ENCODE data around the gene SBNO2.

SBNO2 gene

DNA sequence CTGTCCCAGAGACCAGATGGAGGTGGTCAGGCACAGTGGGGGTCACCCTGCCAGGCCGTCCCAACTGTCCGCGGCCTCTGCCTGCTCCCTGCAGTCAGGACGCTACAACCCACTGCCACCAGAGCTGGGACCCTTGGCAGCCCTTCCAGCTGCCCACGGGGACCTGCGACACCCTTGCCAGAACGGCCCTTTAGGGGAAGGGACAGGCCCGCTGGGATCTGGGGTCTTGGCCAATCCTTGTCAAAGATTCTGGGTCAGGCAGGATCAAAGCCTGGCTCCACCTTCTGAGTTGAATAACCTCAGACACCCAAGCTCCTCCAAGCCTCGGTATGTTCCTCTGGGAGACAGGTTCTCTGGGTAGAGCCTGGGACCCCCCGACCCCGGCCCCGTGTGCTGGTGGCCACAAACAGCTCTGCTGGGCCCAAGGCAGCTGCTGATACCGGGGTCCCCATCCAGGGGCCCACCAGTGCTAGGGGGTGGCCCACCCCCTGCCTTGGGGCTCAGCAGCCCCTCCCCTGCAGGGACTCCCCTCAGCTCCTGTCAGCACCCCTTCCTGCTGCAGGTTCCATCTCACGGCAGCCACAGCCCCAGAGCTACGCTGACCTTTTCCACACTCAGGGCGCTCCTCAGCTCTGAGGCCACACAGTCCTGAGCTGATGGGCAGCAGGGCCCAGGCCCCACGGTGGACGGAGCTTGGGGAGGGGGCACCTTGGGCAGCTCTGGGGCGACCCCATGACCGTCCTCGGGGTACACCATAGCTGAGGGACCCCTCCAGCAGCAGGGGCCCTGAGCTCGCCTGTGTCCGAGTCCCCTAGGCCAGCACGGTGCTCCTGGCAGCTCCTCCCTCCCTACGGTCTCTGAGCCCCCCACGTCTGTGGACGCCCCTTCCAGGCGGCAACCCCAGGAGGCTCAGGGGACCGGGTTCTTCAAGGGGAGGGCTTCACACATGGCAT is 18.4 kb downstream of the SBNO2 start:
- Histone ChIP-seq H3K4me2 (ENCODE audit: low read length) (no peak overlapping the region), H3K27me3 (ENCODE audit: insufficient read depth, low read length) (no peaks in the 10 kb centered on the region), H4K20me1 (ENCODE audit: insufficient read depth, low read length) (no peaks in the 10 kb centered on the region), H3K36me3 (ENCODE audit: insufficient read depth, low read length) (peaks cover 11% of the 10 kb centered on the region), H3K9me2 (ENCODE audit: low read depth, low read length) (no peaks in the 10 kb centered on the region), H3K4me3 (ENCODE audit: low read depth, low read length, poor library complexity, severe bottlenecking) (no peak overlapping the region), H3F3A (ENCODE audit: insufficient read depth, low read length) (no peaks in the 10 kb centered on the region), H3K4me1 (ENCODE audit: insufficient read depth, low read length, severe bottlenecking) (no peaks in the 10 kb centered on the region), H2AFZ (ENCODE audit: low read length) (no peak overlapping the region), H3K9ac (ENCODE audit: low read length) (no peak overlapping the region), H3K27ac (ENCODE audit: low read depth, low read length, poor library complexity, severe bottlenecking) (no peak overlapping the region), H3K79me2 (ENCODE audit: insufficient read depth, low read length) (no peaks in the 10 kb centered on the region), H3K9me3 (ENCODE audit: low read length) (no peaks in the 10 kb centered on the region)
- no peak for TF ChIP-seq EZH2 (IDR thresholded peaks at IDR 0.05; ENCODE audit: borderline replicate concordance, low read length)
- TF ChIP-seq, protein P1, sequence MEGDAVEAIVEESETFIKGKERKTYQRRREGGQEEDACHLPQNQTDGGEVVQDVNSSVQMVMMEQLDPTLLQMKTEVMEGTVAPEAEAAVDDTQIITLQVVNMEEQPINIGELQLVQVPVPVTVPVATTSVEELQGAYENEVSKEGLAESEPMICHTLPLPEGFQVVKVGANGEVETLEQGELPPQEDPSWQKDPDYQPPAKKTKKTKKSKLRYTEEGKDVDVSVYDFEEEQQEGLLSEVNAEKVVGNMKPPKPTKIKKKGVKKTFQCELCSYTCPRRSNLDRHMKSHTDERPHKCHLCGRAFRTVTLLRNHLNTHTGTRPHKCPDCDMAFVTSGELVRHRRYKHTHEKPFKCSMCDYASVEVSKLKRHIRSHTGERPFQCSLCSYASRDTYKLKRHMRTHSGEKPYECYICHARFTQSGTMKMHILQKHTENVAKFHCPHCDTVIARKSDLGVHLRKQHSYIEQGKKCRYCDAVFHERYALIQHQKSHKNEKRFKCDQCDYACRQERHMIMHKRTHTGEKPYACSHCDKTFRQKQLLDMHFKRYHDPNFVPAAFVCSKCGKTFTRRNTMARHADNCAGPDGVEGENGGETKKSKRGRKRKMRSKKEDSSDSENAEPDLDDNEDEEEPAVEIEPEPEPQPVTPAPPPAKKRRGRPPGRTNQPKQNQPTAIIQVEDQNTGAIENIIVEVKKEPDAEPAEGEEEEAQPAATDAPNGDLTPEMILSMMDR (IDR thresholded peaks at IDR 0.05; ENCODE audit: low read length): no peak

DNA sequence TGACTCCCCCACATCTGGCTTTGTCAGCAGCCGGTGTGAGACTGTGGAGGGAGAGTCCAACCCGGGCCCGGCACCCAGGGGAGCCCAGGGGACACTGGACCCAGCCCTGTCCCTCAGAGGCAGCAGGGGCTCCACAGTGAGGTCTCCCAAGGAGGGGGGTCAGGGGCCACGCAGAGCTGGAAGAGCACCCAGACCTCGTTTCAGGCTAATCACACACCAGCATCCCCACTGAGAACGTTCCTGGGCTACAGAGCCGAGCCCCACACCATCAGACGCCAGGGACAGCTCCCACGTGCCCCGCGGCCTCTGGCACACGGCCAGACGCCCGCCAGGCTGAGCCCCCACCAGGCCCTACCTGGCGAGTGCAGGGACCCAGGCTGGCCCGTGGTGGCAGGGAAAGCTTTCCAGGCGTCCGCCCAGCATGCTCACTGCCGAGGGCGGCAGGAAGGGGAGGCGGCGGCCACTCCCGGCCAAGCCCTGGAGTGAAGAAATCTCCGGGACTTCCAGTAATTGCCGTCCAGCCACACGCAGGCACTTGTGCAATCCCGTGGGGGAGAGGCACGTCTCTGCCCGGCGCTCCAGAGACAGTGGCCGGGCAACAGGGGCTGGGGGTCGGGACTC is 19.2 kb downstream of the SBNO2 start:
- no peaks in the 10 kb centered on the region for H4K20me1 ChIP-seq (ENCODE audit: insufficient read depth, low read length)
- no peaks in the 10 kb centered on the region for H3K27me3 ChIP-seq (ENCODE audit: insufficient read depth, low read length)
- no peaks in the 10 kb centered on the region for H3K9me3 ChIP-seq (ENCODE audit: low read length)
- H3K4me1 ChIP-seq (ENCODE audit: insufficient read depth, low read length, severe bottlenecking): no peaks in the 10 kb centered on the region
- H3K9me2 ChIP-seq (ENCODE audit: low read depth, low read length): no peaks in the 10 kb centered on the region
- H3K36me3 ChIP-seq (ENCODE audit: insufficient read depth, low read length): peaks cover 11% of the 10 kb centered on the region
- no peak overlapping the region for H3K4me3 ChIP-seq (ENCODE audit: low read depth, low read length, poor library complexity, severe bottlenecking)
- no peak overlapping the region for H3K9ac ChIP-seq (ENCODE audit: low read length)
- no peak overlapping the region for H3K27ac ChIP-seq (ENCODE audit: low read depth, low read length, poor library complexity, severe bottlenecking)
- no peak overlapping the region for H3K4me2 ChIP-seq (ENCODE audit: low read length)
- H3F3A ChIP-seq (ENCODE audit: insufficient read depth, low read length): no peaks in the 10 kb centered on the region
- TF ChIP-seq, protein P1 (IDR thresholded peaks at IDR 0.05; ENCODE audit: low read length): no peak
- no peak for TF ChIP-seq EZH2 (IDR thresholded peaks at IDR 0.05; ENCODE audit: borderline replicate concordance, low read length)
- no peak overlapping the region for H2AFZ ChIP-seq (ENCODE audit: low read length)
- H3K79me2 ChIP-seq (ENCODE audit: insufficient read depth, low read length): no peaks in the 10 kb centered on the region

DNA sequence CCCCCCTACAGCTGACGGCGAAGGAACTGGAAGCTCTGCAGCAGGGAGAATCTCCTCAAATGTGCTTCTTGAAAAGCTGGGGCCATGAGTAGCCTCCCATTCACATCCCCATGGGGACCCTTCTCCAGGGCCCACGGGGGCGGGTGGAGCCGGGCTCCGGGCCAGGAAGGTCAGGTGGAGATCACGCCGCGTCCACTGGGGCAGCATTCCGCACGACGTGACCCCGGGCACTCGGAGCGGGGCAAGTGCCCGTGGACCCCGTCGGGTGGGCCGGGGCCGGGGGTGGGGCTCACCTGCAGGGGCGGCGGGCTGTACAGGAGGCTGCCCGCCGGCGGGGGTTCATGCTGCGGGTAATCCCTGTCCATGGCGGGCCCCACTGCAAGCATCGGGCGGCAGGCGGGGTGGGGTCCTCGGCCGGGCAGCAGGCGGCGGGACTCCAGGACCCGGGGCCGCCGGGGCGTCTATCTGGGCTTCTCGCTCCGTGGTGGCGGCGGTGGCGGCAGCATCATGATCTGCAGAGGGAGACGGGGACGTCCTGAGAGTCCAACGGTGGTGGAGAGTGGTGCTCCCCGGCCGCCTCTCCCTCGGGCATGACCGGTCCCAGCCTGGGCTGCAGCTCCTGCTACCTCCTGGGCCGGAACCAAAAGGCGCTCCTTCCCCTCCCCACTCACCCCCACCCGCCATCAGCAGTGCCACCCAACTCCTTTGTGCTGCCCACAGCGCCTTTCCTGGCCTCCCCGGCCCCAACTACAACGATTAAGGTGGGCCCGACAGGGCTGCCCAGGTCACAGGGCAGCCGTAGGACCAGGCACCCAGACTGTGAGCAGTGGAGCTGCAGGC is 20.0 kb downstream of the SBNO2 start:
- Histone ChIP-seq H2AFZ (ENCODE audit: low read length) (no peak overlapping the region), H3F3A (ENCODE audit: insufficient read depth, low read length) (no peaks in the 10 kb centered on the region), H3K27ac (ENCODE audit: low read depth, low read length, poor library complexity, severe bottlenecking) (no peak overlapping the region), H3K9ac (ENCODE audit: low read length) (no peak overlapping the region), H3K36me3 (ENCODE audit: insufficient read depth, low read length) (peaks cover 11% of the 10 kb centered on the region), H3K9me2 (ENCODE audit: low read depth, low read length) (no peaks in the 10 kb centered on the region), H3K27me3 (ENCODE audit: insufficient read depth, low read length) (no peaks in the 10 kb centered on the region), H3K4me1 (ENCODE audit: insufficient read depth, low read length, severe bottlenecking) (no peaks in the 10 kb centered on the region), H3K9me3 (ENCODE audit: low read length) (no peaks in the 10 kb centered on the region), H4K20me1 (ENCODE audit: insufficient read depth, low read length) (no peaks in the 10 kb centered on the region), H3K4me3 (ENCODE audit: low read depth, low read length, poor library complexity, severe bottlenecking) (no peak overlapping the region), H3K4me2 (ENCODE audit: low read length) (no peak overlapping the region), H3K79me2 (ENCODE audit: insufficient read depth, low read length) (no peaks in the 10 kb centered on the region)
- TF ChIP-seq, protein P1 (IDR thresholded peaks at IDR 0.05; ENCODE audit: low read length): no peak
- no peak for TF ChIP-seq EZH2 (IDR thresholded peaks at IDR 0.05; ENCODE audit: borderline replicate concordance, low read length)
